ENCODE measurements around the gene PARD6A. TPM values are rescaled to one million over a fixed set of nuclear protein-coding genes. Genes with fewer than 3 reads are reported as not detected.

Gene PARD6A
- total and polyA plus RNA-seq, 2 of the 13 experiments (the other 11 are each of a cell fraction or from before 2014, with no cell fraction given): 3.5 to 4.3 TPM

DNA sequence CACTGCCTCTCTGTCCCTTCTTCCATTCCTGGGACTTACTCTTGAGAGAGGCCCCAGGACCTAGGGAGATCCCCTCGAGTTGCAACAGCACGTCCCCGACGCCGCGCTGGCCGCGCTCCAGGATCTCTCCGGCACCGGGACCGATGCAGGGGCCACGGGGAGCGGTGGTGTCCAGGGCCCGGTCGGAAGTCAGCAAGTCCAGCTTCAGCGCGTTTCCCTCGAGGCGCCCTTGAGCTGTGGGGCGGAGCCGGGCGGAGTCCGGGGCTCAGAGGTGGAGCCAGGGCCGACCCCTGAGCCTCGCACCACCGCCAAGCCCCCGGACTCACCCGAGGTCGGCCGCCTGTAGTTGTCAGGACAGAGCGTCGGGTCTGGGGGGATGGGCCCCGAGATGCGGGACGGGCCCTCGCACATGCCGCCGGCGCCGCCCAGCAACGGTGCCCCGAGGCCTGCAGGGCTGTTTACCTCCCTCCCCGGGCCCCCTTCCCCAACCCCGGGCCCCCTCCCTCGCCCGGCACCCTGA, 5.3 kb downstream of the PARD6A start:
- no peak overlapping the region for H2AFZ ChIP-seq (ENCODE audit: low read length)
- H3K9me3 ChIP-seq (ENCODE audit: low read length): no peaks in the 10 kb centered on the region
- peaks cover 0 to 3% of the 10 kb centered on the region in 2 experiments; a peak in 1 of 5 replicates for H3K36me3 ChIP-seq (replicated peaks in 1 of 2; ENCODE audit: control insufficient read depth in 1 of 2, insufficient read depth in 2 of 2, low read length in 2 of 2)
- intact Hi-C loops (cut with micrococcal nuclease; ENCODE audit: unreplicated experiment) (no loop called here), in situ Hi-C loops (cut with HindIII; ENCODE audit: extremely low pct_ligation_motif_present, low pct_unique_long_range_greater_than_20kb) (loop anchor here (5.0 to 10.0 kb wide), 2 partner anchors 141 to 269 kb away; partner anchors contain the start of genes CTRL, PSMB10, RANBP10 and TSNAXIP1)
- DNase-seq (ENCODE audit: low spot score): peak; percentile 54
- H4K20me1 ChIP-seq (ENCODE audit: insufficient read depth, low read length): no peaks in the 10 kb centered on the region
- peak overlapping the region; percentile 98 for H3K4me2 ChIP-seq (ENCODE audit: low read depth, low read length)
- no peaks in the 10 kb centered on the region; a peak in 1 of 5 replicates for H3K27me3 ChIP-seq (ENCODE audit: control insufficient read depth in 1 of 2, insufficient read depth in 2 of 2, low read length in 2 of 2)
- H3K4me1 ChIP-seq (ENCODE audit: insufficient read depth, low read length): peaks cover 38% of the 10 kb centered on the region
- ChIA-PET POLR2A (interaction anchor here (1.4 to 3.8 kb wide), 9 partner anchors 15 to 185 kb away, joined by 4 to 28 read pairs (median 5); partner anchors contain the start of genes ATP6V0D1, CTCF, NUTF2 and RANBP10), CTCF (ENCODE audit: low intra/inter-chr PET ratio, low total read pairs) (interaction anchor here (3.0 to 4.2 kb wide), 2 partner anchors 119 to 145 kb away, joined by 20 to 118 read pairs; no protein-coding TSS in a partner anchor)
- WGBS (ENCODE audit: low lambda C conversion rate): 3% methylated on average over 31 of the region's 46 CpGs
- peak overlapping the region; percentile 76 for H3K9ac ChIP-seq (ENCODE audit: insufficient read depth, low read depth, low read length)
- no peaks in the 10 kb centered on the region for H3K79me2 ChIP-seq (ENCODE audit: insufficient read depth, low read length)
- ATAC-seq: peak; percentile 44
- peak overlapping the region; percentile 77 to 96 (median 88); a peak in 5 of 6 replicates for H3K4me3 ChIP-seq (replicated peaks in 1 of 3; ENCODE audit: insufficient read depth in 1 of 3, low read depth in 2 of 3, low read length in 3 of 3)
- FAIRE-seq: no peak
- no TSS peak for BruUV-seq (replicated peaks)
- H3K27ac ChIP-seq (ENCODE audit: extremely low read length, insufficient read depth, low read length): peak overlapping the region; percentile 67
- TF ChIP-seq TRIM24 (CRISPR knock-in tag; IDR thresholded peaks at IDR 0.05) (no peak), KDM3A (CRISPR knock-in tag; IDR thresholded peaks at IDR 0.05; ENCODE audit: low read depth) (no peak), DR1 (CRISPR knock-in tag; IDR thresholded peaks at IDR 0.05) (no peak; the same call in 1 of the 2 replicates), AGO1 (IDR thresholded peaks at IDR 0.05; ENCODE audit: low read depth, low read length, poor library complexity, severe bottlenecking) (peak; percentile 6), MXI1 (IDR thresholded peaks at IDR 0.05; ENCODE audit: borderline replicate concordance, low read depth, low read length) (no peak; the same call in 2 of the 3 replicates), ZNF644 (CRISPR knock-in tag; IDR thresholded peaks at IDR 0.05; ENCODE audit: low read depth) (no peak), MZF1 (CRISPR knock-in tag; IDR thresholded peaks at IDR 0.05; ENCODE audit: borderline replicate concordance) (0 out of 2 replicates have a peak, but pooled peaks have one; percentile 43), KLF12 (CRISPR knock-in tag; IDR thresholded peaks at IDR 0.05; ENCODE audit: borderline replicate concordance) (no peak; the same call in 1 of the 2 replicates), ETV5 (CRISPR knock-in tag; IDR thresholded peaks at IDR 0.05; ENCODE audit: borderline replicate concordance) (peak; percentile 79), FOXC1 (CRISPR knock-in tag; IDR thresholded peaks at IDR 0.05; ENCODE audit: borderline replicate concordance) (no peak; the same call in 1 of the 2 replicates)
- TF ChIP-seq, protein P1, sequence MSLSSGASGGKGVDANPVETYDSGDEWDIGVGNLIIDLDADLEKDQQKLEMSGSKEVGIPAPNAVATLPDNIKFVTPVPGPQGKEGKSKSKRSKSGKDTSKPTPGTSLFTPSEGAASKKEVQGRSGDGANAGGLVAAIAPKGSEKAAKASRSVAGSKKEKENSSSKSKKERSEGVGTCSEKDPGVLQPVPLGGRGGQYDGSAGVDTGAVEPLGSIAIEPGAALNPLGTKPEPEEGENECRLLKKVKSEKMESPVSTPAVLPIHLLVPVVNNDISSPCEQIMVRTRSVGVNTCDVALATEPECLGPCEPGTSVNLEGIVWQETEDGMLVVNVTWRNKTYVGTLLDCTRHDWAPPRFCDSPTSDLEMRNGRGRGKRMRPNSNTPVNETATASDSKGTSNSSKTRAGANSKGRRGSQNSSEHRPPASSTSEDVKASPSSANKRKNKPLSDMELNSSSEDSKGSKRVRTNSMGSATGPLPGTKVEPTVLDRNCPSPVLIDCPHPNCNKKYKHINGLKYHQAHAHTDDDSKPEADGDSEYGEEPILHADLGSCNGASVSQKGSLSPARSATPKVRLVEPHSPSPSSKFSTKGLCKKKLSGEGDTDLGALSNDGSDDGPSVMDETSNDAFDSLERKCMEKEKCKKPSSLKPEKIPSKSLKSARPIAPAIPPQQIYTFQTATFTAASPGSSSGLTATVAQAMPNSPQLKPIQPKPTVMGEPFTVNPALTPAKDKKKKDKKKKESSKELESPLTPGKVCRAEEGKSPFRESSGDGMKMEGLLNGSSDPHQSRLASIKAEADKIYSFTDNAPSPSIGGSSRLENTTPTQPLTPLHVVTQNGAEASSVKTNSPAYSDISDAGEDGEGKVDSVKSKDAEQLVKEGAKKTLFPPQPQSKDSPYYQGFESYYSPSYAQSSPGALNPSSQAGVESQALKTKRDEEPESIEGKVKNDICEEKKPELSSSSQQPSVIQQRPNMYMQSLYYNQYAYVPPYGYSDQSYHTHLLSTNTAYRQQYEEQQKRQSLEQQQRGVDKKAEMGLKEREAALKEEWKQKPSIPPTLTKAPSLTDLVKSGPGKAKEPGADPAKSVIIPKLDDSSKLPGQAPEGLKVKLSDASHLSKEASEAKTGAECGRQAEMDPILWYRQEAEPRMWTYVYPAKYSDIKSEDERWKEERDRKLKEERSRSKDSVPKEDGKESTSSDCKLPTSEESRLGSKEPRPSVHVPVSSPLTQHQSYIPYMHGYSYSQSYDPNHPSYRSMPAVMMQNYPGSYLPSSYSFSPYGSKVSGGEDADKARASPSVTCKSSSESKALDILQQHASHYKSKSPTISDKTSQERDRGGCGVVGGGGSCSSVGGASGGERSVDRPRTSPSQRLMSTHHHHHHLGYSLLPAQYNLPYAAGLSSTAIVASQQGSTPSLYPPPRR (CRISPR knock-in tag; IDR thresholded peaks at IDR 0.05; ENCODE audit: borderline replicate concordance): peak; percentile 65; the same call in 1 of the 2 replicates
- TF ChIP-seq, protein P2, sequence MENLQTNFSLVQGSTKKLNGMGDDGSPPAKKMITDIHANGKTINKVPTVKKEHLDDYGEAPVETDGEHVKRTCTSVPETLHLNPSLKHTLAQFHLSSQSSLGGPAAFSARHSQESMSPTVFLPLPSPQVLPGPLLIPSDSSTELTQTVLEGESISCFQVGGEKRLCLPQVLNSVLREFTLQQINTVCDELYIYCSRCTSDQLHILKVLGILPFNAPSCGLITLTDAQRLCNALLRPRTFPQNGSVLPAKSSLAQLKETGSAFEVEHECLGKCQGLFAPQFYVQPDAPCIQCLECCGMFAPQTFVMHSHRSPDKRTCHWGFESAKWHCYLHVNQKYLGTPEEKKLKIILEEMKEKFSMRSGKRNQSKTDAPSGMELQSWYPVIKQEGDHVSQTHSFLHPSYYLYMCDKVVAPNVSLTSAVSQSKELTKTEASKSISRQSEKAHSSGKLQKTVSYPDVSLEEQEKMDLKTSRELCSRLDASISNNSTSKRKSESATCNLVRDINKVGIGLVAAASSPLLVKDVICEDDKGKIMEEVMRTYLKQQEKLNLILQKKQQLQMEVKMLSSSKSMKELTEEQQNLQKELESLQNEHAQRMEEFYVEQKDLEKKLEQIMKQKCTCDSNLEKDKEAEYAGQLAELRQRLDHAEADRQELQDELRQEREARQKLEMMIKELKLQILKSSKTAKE (CRISPR knock-in tag; IDR thresholded peaks at IDR 0.05; ENCODE audit: borderline replicate concordance): 0 out of 2 replicates have a peak, but pooled peaks have one; percentile 8
- TF ChIP-seq, protein P3, sequence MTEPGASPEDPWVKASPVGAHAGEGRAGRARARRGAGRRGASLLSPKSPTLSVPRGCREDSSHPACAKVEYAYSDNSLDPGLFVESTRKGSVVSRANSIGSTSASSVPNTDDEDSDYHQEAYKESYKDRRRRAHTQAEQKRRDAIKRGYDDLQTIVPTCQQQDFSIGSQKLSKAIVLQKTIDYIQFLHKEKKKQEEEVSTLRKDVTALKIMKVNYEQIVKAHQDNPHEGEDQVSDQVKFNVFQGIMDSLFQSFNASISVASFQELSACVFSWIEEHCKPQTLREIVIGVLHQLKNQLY (CRISPR knock-in tag; IDR thresholded peaks at IDR 0.05): 0 out of 2 replicates have a peak, but pooled peaks have one; percentile 39
- TF ChIP-seq, protein P4, sequence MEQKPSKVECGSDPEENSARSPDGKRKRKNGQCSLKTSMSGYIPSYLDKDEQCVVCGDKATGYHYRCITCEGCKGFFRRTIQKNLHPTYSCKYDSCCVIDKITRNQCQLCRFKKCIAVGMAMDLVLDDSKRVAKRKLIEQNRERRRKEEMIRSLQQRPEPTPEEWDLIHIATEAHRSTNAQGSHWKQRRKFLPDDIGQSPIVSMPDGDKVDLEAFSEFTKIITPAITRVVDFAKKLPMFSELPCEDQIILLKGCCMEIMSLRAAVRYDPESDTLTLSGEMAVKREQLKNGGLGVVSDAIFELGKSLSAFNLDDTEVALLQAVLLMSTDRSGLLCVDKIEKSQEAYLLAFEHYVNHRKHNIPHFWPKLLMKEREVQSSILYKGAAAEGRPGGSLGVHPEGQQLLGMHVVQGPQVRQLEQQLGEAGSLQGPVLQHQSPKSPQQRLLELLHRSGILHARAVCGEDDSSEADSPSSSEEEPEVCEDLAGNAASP (CRISPR knock-in tag; IDR thresholded peaks at IDR 0.05; ENCODE audit: borderline replicate concordance): 0 out of 2 replicates have a peak, but pooled peaks have one; percentile 16

Data from HepG2 (cell line).